HT1080 (cell line): Measurements from ENCODE around the gene CWC27. TPM values are rescaled to one million over a fixed set of nuclear protein-coding genes. Genes with fewer than 3 reads are reported as not detected.

Source experiments
- DNase-seq: peaks from one replicate; pipeline ENCODE4 v3.0.0-alpha.2; 2015; ENCODE audit warnings: low read depth
- total RNA-seq: library from RNA; depleted of rRNA; stranded (reverse); fragments of >200 nt; shearing (Covaris generic); gene quantifications from 2 replicates; pipeline ENCODE4 v1.2.3, GENCODE V29; 2014

CWC27 gene
- total RNA-seq, 1 experiment from 2014 or later: 13.6 TPM

- DNase-seq: no peak
Measured at GRCh38 chr5:65034029-65034812, 265.5 kb downstream of the CWC27 start.

GRCh38 chr5:65034813-65035209 lies 266.1 kb downstream of the CWC27 start:
- no peak for DNase-seq

- peak; percentile 93 for DNase-seq
Measured at GRCh38 chr5:65035211-65036206, 266.8 kb downstream of the CWC27 start.

GRCh38 chr5:65037831-65038815 lies 269.4 kb downstream of the CWC27 start:
- DNase-seq: no peak

GRCh38 chr5:65041296-65042158 lies 272.8 kb downstream of the CWC27 start:
- DNase-seq: peak; percentile 81

GRCh38 chr5:65043843-65044359 lies 275.2 kb downstream of the CWC27 start:
- no peak for DNase-seq

GRCh38 chr5:65047225-65047624 lies 278.5 kb downstream of the CWC27 start:
- DNase-seq: no peak

- DNase-seq: no peak
Measured at GRCh38 chr5:65047948-65048690, 279.4 kb downstream of the CWC27 start.

GRCh38 chr5:65050140-65050539 lies 281.4 kb downstream of the CWC27 start:
- no peak for DNase-seq

GRCh38 chr5:65050826-65051498 lies 282.2 kb downstream of the CWC27 start:
- DNase-seq: no peak

GRCh38 chr5:65055938-65056337 lies 287.2 kb downstream of the CWC27 start:
- no peak for DNase-seq

GRCh38 chr5:65059681-65060598 lies 291.2 kb downstream of the CWC27 start:
- peak; percentile 66 for DNase-seq

- DNase-seq: no peak
Measured at GRCh38 chr5:65061250-65061973, 292.7 kb downstream of the CWC27 start.

GRCh38 chr5:65061974-65062353 lies 293.2 kb downstream of the CWC27 start:
- DNase-seq: no peak

- DNase-seq: peak; percentile 81
Measured at GRCh38 chr5:65062469-65063083, 293.8 kb downstream of the CWC27 start.

GRCh38 chr5:65065001-65065511 lies 296.3 kb downstream of the CWC27 start:
- DNase-seq: no peak
